Stimulated activated naive CD4-positive, alpha-beta T cell (primary cell): ENCODE results near the gene UGP2.
"Not testable (repeated sequence)": the region's sequence is repeated elsewhere in the genome, so short reads cannot be mapped to it uniquely, and the experiment has no call there.

Source experiments
- DNase-seq, 6 experiments: peaks; one replicate each; lab custom pipeline; 2025; lab: John Stamatoyannopoulos, UW

UGP2 gene

DNA sequence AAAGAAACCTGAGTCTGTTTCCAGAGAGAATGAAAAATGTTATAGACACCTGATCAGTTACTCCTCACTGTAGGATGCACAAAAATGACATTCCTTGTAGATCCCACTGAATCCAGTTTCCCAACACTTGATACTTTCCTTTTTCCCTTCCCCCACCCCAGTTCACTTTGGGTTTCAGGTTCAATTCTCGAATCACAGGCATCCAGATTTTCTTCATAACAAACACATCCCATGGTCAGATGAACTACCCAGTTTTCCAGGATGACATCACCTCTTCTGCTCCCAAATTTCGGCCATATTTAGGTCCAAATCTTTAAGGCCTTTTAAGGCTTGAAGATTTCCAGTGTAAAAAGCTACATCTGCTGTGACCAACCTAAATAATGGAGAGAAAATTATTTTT lies 51.5 kb downstream of the UGP2 start:
- DNase-seq = no peak

DNA sequence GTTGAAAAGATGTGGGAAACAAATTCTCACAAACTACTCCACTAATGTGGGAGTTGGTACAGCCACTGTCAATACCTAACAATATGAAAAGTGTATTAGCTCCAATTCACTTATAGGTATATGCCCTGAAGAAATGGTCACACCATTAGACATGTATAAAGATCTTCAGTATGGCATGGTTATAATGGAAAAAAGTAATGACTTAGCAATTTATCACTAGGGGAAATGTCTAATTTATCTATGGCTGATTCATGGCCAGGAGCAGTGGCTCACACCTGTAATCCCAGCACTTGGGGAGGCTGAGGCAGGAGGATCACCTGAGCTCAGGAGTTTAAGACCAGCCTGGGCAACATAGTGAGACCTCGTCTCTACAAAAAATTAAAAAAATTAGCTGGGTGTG lies 52.5 kb downstream of the UGP2 start:
- no peak for DNase-seq

DNA sequence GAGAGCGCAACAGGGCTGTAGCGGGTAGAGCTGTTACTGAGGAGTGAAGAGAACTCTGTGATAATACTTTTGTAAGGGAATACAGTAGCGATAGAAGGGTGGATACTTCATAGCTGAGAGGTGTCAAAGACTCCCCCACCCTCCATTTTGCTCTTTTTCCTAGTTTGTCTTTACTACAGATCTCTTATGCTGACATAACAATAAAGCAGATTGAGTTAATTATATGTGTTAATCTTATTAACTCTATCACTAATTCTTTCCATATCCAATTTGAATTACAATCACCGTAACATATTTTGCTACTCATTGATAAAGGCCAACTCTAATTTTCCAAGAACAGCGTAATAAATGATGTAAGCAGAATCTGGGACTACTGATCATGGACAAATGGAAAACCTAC lies 57.1 kb downstream of the UGP2 start:
- DNase-seq = no peak

DNA sequence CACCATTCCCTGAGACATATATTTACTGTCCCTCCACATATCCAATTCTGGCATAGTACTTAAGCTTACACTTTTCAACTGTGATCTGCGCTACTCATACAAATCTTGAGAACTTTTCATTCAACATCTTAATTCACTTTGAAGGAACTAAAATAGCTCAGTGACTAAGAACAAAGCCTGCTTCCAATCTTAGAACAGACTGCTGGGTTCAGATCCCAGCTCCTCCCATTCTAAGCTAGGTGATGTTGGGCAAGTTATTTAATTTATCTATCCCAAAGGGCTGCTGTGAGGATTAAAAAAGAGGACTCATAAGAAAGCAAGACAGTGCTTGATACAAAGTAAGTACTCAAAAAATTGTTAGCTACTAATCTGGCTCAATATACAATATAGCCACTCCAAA lies 57.9 kb downstream of the UGP2 start:
- no peak for DNase-seq

DNA sequence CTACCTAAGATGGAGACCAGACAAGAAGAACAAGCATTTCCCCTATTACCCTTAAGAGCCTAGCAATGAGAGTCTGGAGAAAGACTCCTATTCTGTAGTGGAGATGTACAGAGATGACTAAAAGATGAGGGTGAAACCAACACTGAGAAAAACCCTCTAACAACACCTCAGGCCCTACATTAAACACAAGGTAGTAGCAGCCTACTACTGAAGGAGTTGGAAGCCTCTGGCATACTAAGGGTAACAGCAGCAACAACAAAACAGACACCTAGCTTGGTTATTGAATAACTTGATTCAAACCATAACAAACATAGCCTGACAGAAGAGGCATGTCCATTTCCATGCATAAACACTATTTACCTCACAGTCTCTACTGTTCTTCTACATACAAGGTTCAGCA lies 60.5 kb downstream of the UGP2 start:
- no peak for DNase-seq

DNA sequence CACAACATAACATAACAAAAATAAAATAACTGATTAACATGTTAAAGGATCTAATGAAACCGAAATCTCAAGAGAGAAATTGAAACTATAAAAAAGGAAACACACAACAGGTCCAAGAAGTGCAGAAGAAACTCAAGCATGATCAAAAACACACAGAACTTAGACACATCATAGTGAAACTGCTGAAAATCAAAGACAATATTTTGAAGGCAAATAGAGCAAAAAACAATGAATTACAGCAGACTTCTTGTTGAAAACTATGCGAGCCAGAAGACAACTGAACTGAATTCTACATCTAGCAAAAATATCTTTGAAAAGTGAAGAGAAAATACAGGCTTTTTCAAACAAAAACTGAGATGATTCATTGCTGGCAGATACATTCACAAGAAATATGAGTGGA lies 61.3 kb downstream of the UGP2 start:
- no peak for DNase-seq

DNA sequence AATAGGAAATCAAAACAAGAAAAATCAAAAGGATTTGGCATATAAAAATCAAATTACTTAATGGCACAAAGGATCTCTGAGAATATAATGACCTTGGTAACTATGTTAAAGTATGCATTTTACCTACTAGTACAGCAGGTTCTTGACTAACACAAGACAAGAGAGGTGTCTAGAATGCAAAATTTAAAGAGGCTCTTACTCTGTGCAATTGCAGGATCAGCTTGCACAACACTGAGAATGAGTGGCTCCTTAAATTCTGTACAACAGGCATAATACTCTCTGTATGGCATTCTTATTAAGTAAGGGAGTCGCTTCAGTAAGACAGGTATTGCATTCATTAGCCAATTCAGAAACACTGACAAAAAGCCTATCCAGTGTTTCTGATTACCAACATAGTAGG lies 72.6 kb downstream of the UGP2 start:
- DNase-seq = no peak

DNA sequence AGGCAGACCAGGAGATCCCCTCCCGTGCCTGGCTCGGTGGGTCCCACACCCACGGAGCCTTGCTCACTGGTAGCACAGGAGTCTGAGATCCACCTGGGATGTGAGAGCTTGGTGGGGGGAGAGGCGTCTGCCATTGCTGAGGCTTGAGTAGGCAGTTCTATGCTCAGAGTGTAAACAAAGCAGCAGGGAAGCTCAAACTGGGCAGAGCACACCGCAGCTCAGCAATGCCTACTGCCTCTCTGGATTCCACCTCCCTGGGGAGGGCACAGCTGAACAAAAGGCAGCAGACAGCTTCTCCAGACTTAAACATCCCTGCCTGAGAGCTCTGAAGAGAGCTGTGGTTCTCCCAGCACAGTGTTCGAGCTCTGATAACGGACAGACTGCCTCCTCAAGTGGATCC lies 85.1 kb downstream of the UGP2 start:
- no peak for DNase-seq

DNA sequence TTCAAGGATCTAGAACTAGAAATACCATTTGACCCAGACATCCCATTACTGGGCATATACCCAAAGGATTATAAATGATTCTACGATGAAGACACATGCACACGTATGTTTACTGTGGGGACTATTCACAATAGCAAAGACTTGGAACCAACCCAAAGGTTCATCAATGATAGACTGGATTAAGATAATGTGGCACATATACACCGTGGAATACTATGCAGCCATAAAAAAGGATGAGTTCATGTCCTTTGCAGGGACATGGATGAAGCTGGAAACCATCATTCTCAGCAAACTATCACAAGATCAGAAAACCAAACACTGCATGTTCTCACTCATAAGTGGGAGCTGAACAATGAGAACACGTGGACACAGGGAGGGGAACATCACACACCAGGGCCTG lies 90.4 kb downstream of the UGP2 start:
- DNase-seq = not testable (repeated sequence)
